ENCODE measurements around the gene IFT57. TPM values are rescaled to one million over a fixed set of nuclear protein-coding genes. Genes with fewer than 3 reads are reported as not detected.

IFT57 gene
- total and polyA plus RNA-seq, 2 experiments from 2014 or later: 28.6 to 49.0 TPM

DNA sequence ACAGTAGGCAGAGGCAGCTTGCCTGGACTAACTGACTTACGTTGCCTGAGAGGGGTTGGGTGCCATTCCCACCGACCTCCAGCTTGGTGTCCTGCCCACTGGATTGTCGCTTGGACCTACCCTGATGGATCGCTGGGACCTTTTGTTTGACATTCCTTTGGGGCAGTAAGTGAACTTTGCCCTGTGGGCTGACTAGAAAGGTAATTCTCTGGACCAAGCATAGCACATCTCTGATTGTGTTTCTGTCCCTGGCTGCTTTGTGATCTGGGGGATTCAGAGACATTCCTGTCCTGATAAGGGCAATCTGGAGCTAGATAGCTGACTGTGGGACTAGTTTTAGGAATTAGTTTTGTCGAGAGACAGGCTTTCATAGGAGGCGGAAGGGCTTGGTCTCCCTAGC, 19.5 kb upstream of the IFT57 start (continued):
- no peak for TF ChIP-seq CREB1 (CRISPR knock-in tag; IDR thresholded peaks at IDR 0.05; ENCODE audit: low read depth)
- no peak for TF ChIP-seq ZNF114 (CRISPR knock-in tag; IDR thresholded peaks at IDR 0.05)
- TF ChIP-seq STAT1 (IDR thresholded peaks at IDR 0.05; ENCODE audit: unreplicated experiment): no peak
- TF ChIP-seq JUNB (IDR thresholded peaks at IDR 0.05; ENCODE audit: unreplicated experiment): no peak
- TF ChIP-seq ZNF331 (CRISPR knock-in tag; IDR thresholded peaks at IDR 0.05; ENCODE audit: low read depth): no peak
- TF ChIP-seq EZH2 (IDR thresholded peaks at IDR 0.05; ENCODE audit: low read depth, unreplicated experiment): no peak
- TF ChIP-seq EZH2phosphoT487 (IDR thresholded peaks at IDR 0.05; ENCODE audit: unreplicated experiment): no peak
- TF ChIP-seq, protein P1, sequence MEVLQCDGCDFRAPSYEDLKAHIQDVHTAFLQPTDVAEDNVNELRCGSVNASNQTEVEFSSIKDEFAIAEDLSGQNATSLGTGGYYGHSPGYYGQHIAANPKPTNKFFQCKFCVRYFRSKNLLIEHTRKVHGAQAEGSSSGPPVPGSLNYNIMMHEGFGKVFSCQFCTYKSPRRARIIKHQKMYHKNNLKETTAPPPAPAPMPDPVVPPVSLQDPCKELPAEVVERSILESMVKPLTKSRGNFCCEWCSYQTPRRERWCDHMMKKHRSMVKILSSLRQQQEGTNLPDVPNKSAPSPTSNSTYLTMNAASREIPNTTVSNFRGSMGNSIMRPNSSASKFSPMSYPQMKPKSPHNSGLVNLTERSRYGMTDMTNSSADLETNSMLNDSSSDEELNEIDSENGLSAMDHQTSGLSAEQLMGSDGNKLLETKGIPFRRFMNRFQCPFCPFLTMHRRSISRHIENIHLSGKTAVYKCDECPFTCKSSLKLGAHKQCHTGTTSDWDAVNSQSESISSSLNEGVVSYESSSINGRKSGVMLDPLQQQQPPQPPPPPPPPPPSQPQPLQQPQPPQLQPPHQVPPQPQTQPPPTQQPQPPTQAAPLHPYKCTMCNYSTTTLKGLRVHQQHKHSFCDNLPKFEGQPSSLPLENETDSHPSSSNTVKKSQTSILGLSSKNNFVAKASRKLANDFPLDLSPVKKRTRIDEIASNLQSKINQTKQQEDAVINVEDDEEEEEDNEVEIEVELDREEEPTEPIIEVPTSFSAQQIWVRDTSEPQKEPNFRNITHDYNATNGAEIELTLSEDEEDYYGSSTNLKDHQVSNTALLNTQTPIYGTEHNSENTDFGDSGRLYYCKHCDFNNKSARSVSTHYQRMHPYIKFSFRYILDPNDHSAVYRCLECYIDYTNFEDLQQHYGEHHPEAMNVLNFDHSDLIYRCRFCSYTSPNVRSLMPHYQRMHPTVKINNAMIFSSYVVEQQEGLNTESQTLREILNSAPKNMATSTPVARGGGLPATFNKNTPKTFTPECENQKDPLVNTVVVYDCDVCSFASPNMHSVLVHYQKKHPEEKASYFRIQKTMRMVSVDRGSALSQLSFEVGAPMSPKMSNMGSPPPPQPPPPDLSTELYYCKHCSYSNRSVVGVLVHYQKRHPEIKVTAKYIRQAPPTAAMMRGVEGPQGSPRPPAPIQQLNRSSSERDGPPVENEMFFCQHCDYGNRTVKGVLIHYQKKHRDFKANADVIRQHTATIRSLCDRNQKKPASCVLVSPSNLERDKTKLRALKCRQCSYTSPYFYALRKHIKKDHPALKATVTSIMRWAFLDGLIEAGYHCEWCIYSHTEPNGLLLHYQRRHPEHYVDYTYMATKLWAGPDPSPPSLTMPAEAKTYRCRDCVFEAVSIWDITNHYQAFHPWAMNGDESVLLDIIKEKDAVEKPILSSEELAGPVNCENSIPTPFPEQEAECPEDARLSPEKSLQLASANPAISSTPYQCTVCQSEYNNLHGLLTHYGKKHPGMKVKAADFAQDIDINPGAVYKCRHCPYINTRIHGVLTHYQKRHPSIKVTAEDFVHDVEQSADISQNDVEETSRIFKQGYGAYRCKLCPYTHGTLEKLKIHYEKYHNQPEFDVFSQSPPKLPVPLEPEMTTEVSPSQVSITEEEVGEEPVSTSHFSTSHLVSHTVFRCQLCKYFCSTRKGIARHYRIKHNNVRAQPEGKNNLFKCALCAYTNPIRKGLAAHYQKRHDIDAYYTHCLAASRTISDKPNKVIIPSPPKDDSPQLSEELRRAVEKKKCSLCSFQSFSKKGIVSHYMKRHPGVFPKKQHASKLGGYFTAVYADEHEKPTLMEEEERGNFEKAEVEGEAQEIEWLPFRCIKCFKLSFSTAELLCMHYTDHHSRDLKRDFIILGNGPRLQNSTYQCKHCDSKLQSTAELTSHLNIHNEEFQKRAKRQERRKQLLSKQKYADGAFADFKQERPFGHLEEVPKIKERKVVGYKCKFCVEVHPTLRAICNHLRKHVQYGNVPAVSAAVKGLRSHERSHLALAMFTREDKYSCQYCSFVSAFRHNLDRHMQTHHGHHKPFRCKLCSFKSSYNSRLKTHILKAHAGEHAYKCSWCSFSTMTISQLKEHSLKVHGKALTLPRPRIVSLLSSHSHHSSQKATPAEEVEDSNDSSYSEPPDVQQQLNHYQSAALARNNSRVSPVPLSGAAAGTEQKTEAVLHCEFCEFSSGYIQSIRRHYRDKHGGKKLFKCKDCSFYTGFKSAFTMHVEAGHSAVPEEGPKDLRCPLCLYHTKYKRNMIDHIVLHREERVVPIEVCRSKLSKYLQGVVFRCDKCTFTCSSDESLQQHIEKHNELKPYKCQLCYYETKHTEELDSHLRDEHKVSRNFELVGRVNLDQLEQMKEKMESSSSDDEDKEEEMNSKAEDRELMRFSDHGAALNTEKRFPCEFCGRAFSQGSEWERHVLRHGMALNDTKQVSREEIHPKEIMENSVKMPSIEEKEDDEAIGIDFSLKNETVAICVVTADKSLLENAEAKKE (CRISPR knock-in tag; IDR thresholded peaks at IDR 0.05): no peak

DNA sequence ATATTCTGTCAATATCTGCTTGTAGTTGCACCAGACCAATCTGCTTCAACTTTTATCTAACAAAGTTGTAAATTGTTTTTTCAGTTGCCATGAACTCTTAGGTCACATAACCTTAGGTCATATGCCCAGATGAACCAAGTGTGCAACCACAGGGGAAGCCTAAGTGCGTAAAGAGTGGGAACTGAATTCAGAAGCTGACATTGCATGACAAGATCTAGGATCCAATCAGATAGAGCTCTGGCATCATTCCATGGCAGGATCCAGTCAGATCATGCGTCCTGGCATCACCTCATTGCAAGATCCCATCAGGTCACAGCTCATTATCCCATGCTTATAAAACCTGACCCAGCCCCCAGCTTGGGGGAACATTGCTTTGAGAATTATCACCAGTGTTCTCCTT, 18.9 kb upstream of the IFT57 start:
- peaks cover 19% of the 10 kb centered on the region for H3K9me3 Mint-ChIP-seq
- Histone ChIP-seq H3K9me2 (ENCODE audit: insufficient read depth) (peaks cover 4% of the 10 kb centered on the region; the same call in 1 of the 2 replicates), H4K20me1 (replicated peaks; ENCODE audit: insufficient read depth) (no peaks in the 10 kb centered on the region), H3F3A (replicated peaks; ENCODE audit: low read depth) (no peaks in the 10 kb centered on the region), H3K27ac (ENCODE audit: low read depth) (no peak overlapping the region), H3K4me1 (ENCODE audit: insufficient read depth) (no peaks in the 10 kb centered on the region), H3K79me2 (replicated peaks; ENCODE audit: insufficient read depth) (no peaks in the 10 kb centered on the region), H2AFZ (no peak overlapping the region), H3K4me3 (no peak overlapping the region), H3K27me3 (ENCODE audit: insufficient read depth) (no peaks in the 10 kb centered on the region), H3K4me2 (no peak overlapping the region), H3K36me3 (ENCODE audit: insufficient read depth) (no peaks in the 10 kb centered on the region)
- no peak for ATAC-seq
- no peak overlapping the region for H3K27ac Mint-ChIP-seq
- TF ChIP-seq JUNB (IDR thresholded peaks at IDR 0.05; ENCODE audit: unreplicated experiment) (no peak), EZH2phosphoT487 (IDR thresholded peaks at IDR 0.05; ENCODE audit: unreplicated experiment) (no peak), ZNF331 (CRISPR knock-in tag; IDR thresholded peaks at IDR 0.05; ENCODE audit: low read depth) (no peak)
- DNase-seq (ENCODE audit: low spot score): no peak
- peaks cover 14% of the 10 kb centered on the region; the same call in 2 of the 3 replicates for H3K36me3 Mint-ChIP-seq (ENCODE audit: low read depth)
- H3K4me3 Mint-ChIP-seq: no peak overlapping the region
- H3K4me1 Mint-ChIP-seq: peaks cover 2% of the 10 kb centered on the region; the same call in 1 of the 3 replicates
- H3K27me3 Mint-ChIP-seq (ENCODE audit: insufficient read depth, low read depth, poor library complexity): no peaks in the 10 kb centered on the region

All from GM23338 (cell line).